Vagina (tissue), 2 donors: ENCODE data around the gene PIGA.

Experiments
- CTCF ChIP-seq, 3 experiments: fragments of 450-650 bp in 2 of 3; fragments of 200-600 bp in 1 of 3; sonication (generic) in 1 of 3; IDR thresholded peaks; one replicate each; pipeline ENCODE4 v1.5.1; 2017 to 2019; ENCODE audit warnings: antibody characterized with exemption in 3 of 3, mild to moderate bottlenecking in 2 of 3, moderate library complexity in 2 of 3
- POLR2A ChIP-seq, 2 donors: fragments of 450-650 bp; IDR thresholded peaks; one replicate each; pipeline ENCODE4 v1.6.1; 2017; ENCODE audit warnings: antibody characterized with exemption in 2 of 2, mild to moderate bottlenecking in 2 of 2, moderate library complexity in 2 of 2
- POLR2AphosphoS5 ChIP-seq, 2 donors: sonication (generic); formaldehyde crosslinking; IDR thresholded peaks; one replicate each; pipeline ENCODE4 v1.9.0; 2017; ENCODE audit warnings: antibody characterized with exemption in 2 of 2, mild to moderate bottlenecking in 2 of 2, low read depth in 1 of 2; ENCODE audit not compliant: insufficient read depth in 1 of 2

- TF ChIP-seq POLR2AphosphoS5 (IDR thresholded peaks at IDR 0.05; ENCODE audit: insufficient read depth in 1 of 2, low read depth in 1 of 2), result no peak
- TF ChIP-seq CTCF (IDR thresholded peaks at IDR 0.05), result peak; percentile 9 to 51 (median 50)
- TF ChIP-seq POLR2A (IDR thresholded peaks at IDR 0.05), result no peak
Observed at GRCh38 chrX:15349046-15349445, 13.7 kb upstream of the PIGA start.
